ENCODE data around the gene PRPSAP2.

Gene PRPSAP2

GRCh38 chr17:18964018-18964351, 106.1 kb downstream of the PRPSAP2 start:
- no peak for DNase-seq

- DNase-seq: no peak
These were observed 106.6 kb downstream of the PRPSAP2 start for GRCh38 chr17:18964550-18964949.

GRCh38 chr17:18965530-18966236, 107.8 kb downstream of the PRPSAP2 start:
- DNase-seq: no peak

- DNase-seq: no peak
These were observed 109.1 kb downstream of the PRPSAP2 start for GRCh38 chr17:18966831-18967624.

- peak; percentile 13 for DNase-seq
These were observed 110.0 kb downstream of the PRPSAP2 start for GRCh38 chr17:18967916-18968315.

- no peak for DNase-seq
These were observed 110.4 kb downstream of the PRPSAP2 start for GRCh38 chr17:18968345-18968744.

- no peak for DNase-seq
These were observed 111.3 kb downstream of the PRPSAP2 start for GRCh38 chr17:18968945-18969887.

- no peak for DNase-seq
These were observed 112.9 kb downstream of the PRPSAP2 start for GRCh38 chr17:18970582-18971480.

GRCh38 chr17:18971801-18972200, 113.9 kb downstream of the PRPSAP2 start:
- no peak for DNase-seq

GRCh38 chr17:18974407-18975149, 116.6 kb downstream of the PRPSAP2 start:
- no peak for DNase-seq

- DNase-seq: no peak
These were observed 117.7 kb downstream of the PRPSAP2 start for GRCh38 chr17:18975597-18975996.

- no peak for DNase-seq
These were observed 118.3 kb downstream of the PRPSAP2 start for GRCh38 chr17:18976201-18976600.

GRCh38 chr17:18977021-18977420, 119.1 kb downstream of the PRPSAP2 start:
- no peak for DNase-seq

- DNase-seq: no peak
These were observed 119.7 kb downstream of the PRPSAP2 start for GRCh38 chr17:18977646-18978045.

GRCh38 chr17:18978050-18978449, 120.1 kb downstream of the PRPSAP2 start:
- DNase-seq: no peak

GRCh38 chr17:18978655-18979054, 120.7 kb downstream of the PRPSAP2 start:
- DNase-seq: no peak

All from DMS53 (cell line).